GM19438 (cell line): ENCODE results near the gene FHAD1.

Source experiments
- ATAC-seq: cut with Tn5 transposase; IDR thresholded peaks from one replicate; pipeline ENCODE4 v1.9.1; 2021; ENCODE audit warnings: low read depth; ENCODE audit not compliant: unreplicated experiment

Gene FHAD1

GRCh38 chr1:15245593-15246360 is 1.2 kb upstream of the FHAD1 start:
- ATAC-seq, result no peak

DNA sequence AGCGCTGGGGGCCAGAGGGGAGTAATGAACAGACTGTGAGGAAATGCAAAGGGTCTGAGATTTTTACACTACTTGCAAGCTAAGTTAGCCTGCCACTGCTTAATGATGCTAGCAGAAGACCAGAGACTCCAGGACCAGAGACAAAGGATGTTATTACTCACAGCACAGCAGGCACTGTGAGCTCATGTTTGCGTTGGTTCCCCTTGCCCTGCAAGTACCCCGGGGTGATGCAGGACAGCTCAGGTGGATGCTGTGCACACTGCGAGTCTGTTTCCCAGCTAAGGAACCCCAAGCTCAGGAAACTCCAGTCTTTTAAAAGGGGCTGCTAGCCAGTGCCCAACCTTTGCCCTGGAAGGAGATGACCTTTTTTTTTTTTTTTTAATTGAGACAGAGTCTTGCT is 1.2 kb downstream of the FHAD1 start:
- no peak for ATAC-seq

DNA sequence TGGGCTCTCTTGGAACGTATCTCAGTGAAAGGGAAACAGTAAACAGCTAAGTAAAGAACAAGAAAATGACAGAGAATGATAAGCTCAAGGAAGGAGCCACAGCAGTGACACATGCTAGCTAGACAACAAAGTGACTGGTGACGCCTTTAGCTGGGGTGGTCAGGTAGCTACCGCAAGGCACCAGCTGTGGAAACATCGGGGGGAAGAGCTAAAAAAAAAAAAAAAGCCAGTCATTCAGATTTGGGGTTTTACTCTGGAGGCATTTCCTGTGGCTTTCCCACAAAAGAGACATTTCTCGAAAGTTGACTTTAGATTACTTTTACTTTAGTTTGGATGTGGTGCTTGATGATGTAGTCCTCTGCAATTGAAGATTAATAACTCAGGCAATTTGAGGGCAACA is 2.1 kb downstream of the FHAD1 start:
- no peak for ATAC-seq

- no peak for ATAC-seq
These were observed 5.1 kb downstream of the FHAD1 start for GRCh38 chr1:15251857-15252835.

- no peak for ATAC-seq
These were observed 7.5 kb downstream of the FHAD1 start for GRCh38 chr1:15254559-15254958.

GRCh38 chr1:15255582-15256149 is 8.6 kb downstream of the FHAD1 start:
- no peak for ATAC-seq

DNA sequence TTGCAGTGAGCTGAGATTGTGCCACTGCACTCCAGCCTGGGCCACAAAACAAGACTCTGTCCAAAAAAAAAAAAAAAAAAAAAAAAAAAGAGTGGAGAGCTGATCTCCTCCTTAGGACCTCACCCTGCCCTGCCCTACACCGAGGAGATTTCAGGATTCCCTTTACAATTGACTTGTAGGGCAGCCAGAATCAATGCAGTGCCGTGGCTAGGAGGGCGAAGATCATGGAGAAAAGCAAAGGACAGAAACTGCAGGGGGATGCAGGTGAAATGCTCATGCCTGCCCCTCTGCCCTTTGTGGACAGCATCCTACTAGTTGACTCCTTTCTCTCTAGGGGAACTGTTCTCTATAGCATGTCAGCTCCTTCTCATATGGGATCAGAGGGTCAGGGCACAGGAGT is 9.6 kb downstream of the FHAD1 start:
- no peak for ATAC-seq

DNA sequence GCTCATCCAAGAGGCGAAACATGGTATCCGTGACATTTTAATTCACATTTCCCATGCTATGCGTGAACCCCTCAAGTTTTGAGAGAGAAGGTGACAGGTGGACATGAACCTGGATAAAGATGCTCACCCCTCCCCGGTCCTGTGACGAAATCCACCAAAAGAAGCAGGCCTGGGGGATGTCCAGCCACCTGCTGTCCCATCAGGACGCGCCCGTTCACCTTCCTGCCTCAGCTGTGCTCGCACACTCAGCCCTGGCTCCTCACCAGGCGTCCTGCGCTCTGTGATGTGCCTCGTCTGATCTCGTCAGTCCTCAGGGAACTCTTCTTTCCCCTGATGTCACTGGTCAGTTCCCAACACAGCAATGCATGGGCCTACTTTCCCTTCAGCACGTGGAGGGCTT is 10.3 kb downstream of the FHAD1 start:
- ATAC-seq, result no peak

- ATAC-seq, result no peak
These were observed 12.0 kb downstream of the FHAD1 start for GRCh38 chr1:15258833-15259621.

DNA sequence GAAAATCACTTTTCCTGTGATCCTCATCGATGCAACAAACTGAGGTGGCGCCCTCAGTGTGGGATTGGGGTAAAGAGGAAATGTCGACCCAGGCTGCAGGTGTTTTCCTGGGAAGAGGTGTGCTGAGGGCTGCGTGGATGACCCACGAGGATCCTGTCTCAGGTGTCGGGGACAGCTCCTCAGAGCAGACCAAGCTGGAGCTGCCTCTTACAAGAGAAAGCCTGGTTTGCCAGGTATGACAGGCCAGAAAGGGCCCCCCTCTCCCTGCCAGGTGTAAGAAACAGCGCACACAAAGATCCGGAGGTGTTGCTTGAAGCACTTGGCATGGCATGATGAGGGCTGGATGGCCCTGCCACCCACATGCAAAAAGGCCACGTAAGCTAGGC is 12.6 kb downstream of the FHAD1 start:
- ATAC-seq, result no peak

DNA sequence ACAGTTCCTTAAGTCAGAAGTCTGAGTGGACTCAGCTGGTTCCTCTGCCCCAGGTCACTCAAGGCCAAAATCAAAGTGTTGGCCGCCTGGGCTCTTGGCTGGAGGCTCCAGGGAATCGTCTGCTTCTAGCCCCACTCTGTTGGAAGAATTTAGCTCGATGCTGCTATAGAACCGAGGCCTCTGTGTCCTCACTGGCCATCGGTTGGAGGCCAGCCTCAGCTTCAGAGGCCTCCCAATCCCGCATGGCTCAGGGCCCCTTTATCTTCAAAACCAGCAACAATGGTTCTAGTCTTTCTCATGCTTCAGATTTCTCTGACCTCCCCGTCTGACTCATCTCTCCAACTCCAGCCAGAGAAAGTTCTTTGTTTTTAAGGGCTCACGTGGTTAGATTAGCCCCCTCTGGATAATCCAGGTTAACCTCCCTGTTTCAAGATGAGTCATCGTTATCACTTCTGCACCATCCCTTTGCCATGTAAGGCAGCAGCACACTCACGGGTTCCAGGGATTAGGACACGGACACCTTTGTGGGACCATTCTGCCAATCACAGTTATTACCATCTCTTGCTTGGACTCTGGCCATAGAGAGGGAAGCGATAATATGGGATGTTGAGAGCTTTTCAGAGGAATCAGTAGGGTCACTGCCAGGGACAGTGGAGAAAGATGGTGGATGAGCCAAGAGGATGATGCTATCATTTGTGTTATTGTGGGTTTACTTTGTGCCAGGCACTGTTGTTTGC is 13.6 kb downstream of the FHAD1 start:
- no peak for ATAC-seq

DNA sequence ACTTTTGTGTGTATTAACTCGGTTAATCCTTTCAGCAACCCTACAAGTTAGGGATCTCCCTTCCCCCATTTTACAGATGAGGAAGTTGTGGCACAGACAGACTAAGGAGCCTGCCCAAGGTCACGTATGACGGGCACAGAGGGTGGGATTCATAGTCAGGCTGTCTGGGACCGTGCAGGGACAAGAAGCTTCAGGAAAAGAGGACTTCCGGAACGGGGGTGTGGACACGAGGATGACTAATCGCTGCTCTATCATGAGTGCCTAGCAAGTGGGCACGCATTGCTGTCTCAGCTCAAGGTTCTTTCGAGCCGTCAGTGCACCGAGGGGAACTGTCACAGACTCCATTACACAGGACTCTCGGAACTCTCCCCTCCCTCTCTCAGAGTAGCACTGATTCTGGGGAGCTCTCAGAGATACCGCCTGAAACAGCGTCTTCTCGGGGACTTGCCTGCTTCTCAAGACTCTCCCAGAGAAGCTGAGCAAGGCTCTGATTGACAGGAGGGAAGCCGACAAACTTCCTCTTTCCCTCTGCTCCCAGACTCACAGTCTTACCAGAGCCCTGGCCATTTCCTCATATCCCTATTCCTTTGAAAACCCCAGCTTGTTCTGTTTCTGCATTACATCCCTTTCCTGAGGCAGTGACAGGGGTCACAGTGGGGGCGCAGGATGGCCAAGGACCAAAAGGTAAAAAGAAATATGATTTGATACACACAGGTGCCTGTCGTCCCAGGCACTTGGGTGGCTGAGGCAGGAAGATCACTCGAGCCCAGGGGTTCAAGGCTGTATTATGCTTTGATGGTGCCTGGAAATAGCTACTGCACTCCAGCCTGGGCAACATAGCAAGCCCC is 14.4 kb downstream of the FHAD1 start:
- ATAC-seq, result no peak

DNA sequence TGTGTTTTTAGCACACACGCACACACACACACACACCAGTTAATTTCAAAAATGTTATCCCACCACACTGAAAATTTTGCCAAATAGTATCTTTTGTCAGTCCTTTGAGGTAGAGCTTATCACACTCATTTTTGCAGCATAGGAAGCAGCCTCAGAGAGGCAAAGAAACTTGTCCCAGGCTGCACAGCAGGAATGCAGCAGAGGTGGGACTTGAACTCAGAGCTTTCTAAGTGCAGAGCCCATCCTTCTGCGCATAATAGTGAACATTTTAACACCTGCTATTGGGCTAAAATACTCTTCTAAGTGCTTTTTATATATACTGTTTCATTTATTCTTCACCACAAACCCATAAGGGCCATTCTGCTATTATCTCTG is 15.0 kb downstream of the FHAD1 start:
- ATAC-seq, result no peak

- ATAC-seq, result no peak
These were observed 15.7 kb downstream of the FHAD1 start for GRCh38 chr1:15262706-15263105.

- ATAC-seq, result no peak
These were observed 17.7 kb downstream of the FHAD1 start for GRCh38 chr1:15264769-15265168.

DNA sequence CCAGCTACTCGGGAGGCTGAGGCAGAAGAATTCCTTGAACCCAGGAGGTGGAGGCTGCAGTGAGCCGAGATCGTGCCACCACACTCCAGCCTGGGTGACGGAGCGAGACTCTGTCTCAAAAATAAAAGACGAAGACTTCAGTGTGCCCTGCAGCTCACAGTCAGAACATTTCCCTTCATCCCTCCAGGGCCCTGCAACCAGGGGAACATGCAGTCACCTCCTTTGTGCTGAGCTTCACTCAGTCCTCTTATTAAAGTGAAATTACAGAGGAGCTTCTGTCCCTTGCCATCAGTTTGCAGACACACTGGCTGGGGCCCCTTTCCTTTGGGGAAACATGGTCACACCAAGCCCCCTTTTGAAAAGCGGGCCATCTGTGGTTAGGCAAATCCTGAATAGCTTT is 24.2 kb downstream of the FHAD1 start:
- no peak for ATAC-seq

DNA sequence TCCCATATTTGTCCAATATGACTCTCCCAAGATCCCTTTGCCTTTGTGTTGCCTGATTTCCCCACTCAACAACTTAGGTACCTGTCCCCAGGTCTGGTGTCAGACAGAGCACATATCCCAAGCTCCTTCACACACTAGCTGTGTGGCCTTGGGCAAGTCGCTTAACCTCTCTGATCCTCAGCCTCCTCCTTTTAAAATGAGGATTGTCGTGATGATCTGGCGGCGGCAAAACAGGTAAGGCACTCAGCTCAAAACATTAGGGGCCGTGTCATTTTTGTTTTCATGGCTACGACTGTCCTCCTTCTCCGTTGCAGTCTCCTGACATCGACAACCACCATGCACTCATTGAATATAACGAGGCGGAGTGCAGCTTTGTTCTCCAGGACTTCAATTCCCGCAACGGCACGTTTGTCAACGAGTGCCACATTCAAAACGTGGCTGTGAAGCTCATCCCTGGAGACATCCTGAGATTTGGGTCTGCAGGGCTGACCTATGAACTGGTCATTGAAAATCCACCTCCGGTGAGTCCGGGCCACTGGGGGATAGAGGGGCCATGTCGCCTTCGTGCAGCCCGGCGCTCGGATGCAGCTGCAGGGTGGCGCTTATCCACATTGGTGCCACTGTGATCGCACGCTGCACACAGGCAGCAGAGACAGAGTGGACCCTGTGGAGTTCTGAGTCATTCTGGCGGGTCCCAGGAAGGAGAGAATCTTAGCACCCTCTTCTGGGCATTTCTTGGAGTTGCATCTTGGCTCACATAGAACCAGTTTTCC is 25.2 kb downstream of the FHAD1 start:
- no peak for ATAC-seq

- no peak for ATAC-seq
These were observed 25.7 kb downstream of the FHAD1 start for GRCh38 chr1:15272782-15273127.
